Measurements from ENCODE around the gene EFNA5. TPM values are rescaled to one million over a fixed set of nuclear protein-coding genes. Genes with fewer than 3 reads are reported as not detected.

EFNA5 gene
- total RNA-seq, 1 experiment from 2014 or later, result 1.5 TPM

GRCh38 chr5:107377277-107377609 is 293.5 kb downstream of the EFNA5 start:
- TF ChIP-seq, protein P1, sequence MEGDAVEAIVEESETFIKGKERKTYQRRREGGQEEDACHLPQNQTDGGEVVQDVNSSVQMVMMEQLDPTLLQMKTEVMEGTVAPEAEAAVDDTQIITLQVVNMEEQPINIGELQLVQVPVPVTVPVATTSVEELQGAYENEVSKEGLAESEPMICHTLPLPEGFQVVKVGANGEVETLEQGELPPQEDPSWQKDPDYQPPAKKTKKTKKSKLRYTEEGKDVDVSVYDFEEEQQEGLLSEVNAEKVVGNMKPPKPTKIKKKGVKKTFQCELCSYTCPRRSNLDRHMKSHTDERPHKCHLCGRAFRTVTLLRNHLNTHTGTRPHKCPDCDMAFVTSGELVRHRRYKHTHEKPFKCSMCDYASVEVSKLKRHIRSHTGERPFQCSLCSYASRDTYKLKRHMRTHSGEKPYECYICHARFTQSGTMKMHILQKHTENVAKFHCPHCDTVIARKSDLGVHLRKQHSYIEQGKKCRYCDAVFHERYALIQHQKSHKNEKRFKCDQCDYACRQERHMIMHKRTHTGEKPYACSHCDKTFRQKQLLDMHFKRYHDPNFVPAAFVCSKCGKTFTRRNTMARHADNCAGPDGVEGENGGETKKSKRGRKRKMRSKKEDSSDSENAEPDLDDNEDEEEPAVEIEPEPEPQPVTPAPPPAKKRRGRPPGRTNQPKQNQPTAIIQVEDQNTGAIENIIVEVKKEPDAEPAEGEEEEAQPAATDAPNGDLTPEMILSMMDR (IDR thresholded peaks at IDR 0.05; ENCODE audit: insufficient read depth in 1 of 2, low read depth in 1 of 2, low read length in 1 of 2, severe bottlenecking in 1 of 2, unreplicated experiment in 1 of 2), result no peak
- Histone ChIP-seq H3K4me3 (ENCODE audit: low read depth, low read length) (no peak overlapping the region), H3K27me3 (replicated peaks; ENCODE audit: control insufficient read depth, insufficient read depth, low read length) (no peaks in the 10 kb centered on the region), H3K9me3 (no peaks in the 10 kb centered on the region), H3K36me3 (ENCODE audit: control insufficient read depth, insufficient read depth, low read length) (no peaks in the 10 kb centered on the region), H3K4me1 (peaks cover 14% of the 10 kb centered on the region)
- H3K4me1 Mint-ChIP-seq (ENCODE audit: low read depth, unreplicated experiment), result no peaks in the 10 kb centered on the region
- DNase-seq, result no peak
- ChIA-PET CTCF (no interaction called here), POLR2A (no interaction called here)
- H3K27ac Mint-ChIP-seq (ENCODE audit: unreplicated experiment), result no peak overlapping the region
- intact Hi-C loops (cut with micrococcal nuclease; ENCODE audit: unreplicated experiment), result no loop called here
- no peaks in the 10 kb centered on the region for H3K36me3 Mint-ChIP-seq (ENCODE audit: insufficient read depth, unreplicated experiment)
- no peaks in the 10 kb centered on the region for H3K27me3 Mint-ChIP-seq (ENCODE audit: insufficient read depth, unreplicated experiment)
- no TSS peak for BruUV-seq (replicated peaks)
- H3K4me3 Mint-ChIP-seq (ENCODE audit: unreplicated experiment), result no peak overlapping the region
- H3K9me3 Mint-ChIP-seq (ENCODE audit: unreplicated experiment), result no peaks in the 10 kb centered on the region

GRCh38 chr5:107376546-107377276 is 294.0 kb downstream of the EFNA5 start:
- no TSS peak for BruUV-seq (replicated peaks)
- POLR2A ChIA-PET, result no interaction called here
- H3K36me3 ChIP-seq (ENCODE audit: control insufficient read depth, insufficient read depth, low read length), result no peaks in the 10 kb centered on the region
- no peaks in the 10 kb centered on the region for H3K27me3 ChIP-seq (replicated peaks; ENCODE audit: control insufficient read depth, insufficient read depth, low read length)
- no peak overlapping the region for H3K4me3 ChIP-seq (ENCODE audit: low read depth, low read length)
- CTCF ChIA-PET, result no interaction called here
- no peaks in the 10 kb centered on the region for H3K27me3 Mint-ChIP-seq (ENCODE audit: insufficient read depth, unreplicated experiment)
- DNase-seq, result no peak
- H3K4me1 Mint-ChIP-seq (ENCODE audit: low read depth, unreplicated experiment), result no peaks in the 10 kb centered on the region
- no peaks in the 10 kb centered on the region for H3K9me3 Mint-ChIP-seq (ENCODE audit: unreplicated experiment)
- H3K4me3 Mint-ChIP-seq (ENCODE audit: unreplicated experiment), result no peak overlapping the region
- H3K36me3 Mint-ChIP-seq (ENCODE audit: insufficient read depth, unreplicated experiment), result no peaks in the 10 kb centered on the region
- no peak overlapping the region for H3K27ac Mint-ChIP-seq (ENCODE audit: unreplicated experiment)
- intact Hi-C loops (cut with micrococcal nuclease; ENCODE audit: unreplicated experiment), result no loop called here
- peaks cover 8% of the 10 kb centered on the region for H3K4me1 ChIP-seq
- H3K9me3 ChIP-seq, result no peaks in the 10 kb centered on the region
- TF ChIP-seq, protein P1 (IDR thresholded peaks at IDR 0.05; ENCODE audit: insufficient read depth in 1 of 2, low read depth in 1 of 2, low read length in 1 of 2, severe bottlenecking in 1 of 2, unreplicated experiment in 1 of 2), result no peak

DNA sequence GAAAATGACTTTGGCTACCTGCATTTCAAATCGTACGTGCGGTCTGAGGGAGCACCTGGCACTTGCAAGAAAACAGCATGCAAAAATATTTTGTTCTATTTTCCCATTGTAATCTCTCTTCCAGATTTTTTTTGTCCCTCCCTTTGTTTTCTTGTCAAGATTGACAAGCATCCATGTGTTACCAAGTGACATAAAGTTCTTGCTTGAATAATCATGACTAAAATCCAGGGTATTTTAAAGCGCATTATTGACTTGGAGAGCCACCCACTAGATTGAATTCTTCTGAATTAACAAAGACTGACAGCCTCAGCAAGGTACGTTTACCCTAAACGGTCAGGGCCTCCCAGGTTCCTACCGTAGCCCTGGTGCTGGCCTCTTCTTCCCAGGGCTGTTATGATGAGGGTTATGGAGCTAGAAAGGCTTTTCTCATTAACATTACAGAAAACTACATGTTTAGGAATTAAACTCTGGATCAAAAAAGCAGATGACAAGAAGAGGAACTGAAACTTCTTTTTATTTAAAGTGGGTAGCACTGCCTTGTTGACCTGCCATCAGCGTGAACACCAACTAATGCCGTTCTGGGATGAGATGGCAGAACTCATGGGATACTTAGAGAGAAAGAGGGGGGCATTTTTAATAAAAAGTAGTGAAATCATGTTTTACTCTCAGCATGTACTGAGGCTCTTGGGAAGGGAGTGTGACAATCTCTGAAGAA is 297.0 kb downstream of the EFNA5 start:
- ChIA-PET POLR2A (no interaction called here), CTCF (no interaction called here)
- H3K27ac Mint-ChIP-seq (ENCODE audit: unreplicated experiment), result no peak overlapping the region
- H3K4me1 ChIP-seq, result no peaks in the 10 kb centered on the region
- no peaks in the 10 kb centered on the region for H3K9me3 ChIP-seq
- TF ChIP-seq, protein P1 (IDR thresholded peaks at IDR 0.05; ENCODE audit: insufficient read depth in 1 of 2, low read depth in 1 of 2, low read length in 1 of 2, severe bottlenecking in 1 of 2, unreplicated experiment in 1 of 2), result no peak
- H3K36me3 ChIP-seq (ENCODE audit: control insufficient read depth, insufficient read depth, low read length), result no peaks in the 10 kb centered on the region
- no peak overlapping the region for H3K4me3 ChIP-seq (ENCODE audit: low read depth, low read length)
- no peaks in the 10 kb centered on the region for H3K4me1 Mint-ChIP-seq (ENCODE audit: low read depth, unreplicated experiment)
- no peaks in the 10 kb centered on the region for H3K36me3 Mint-ChIP-seq (ENCODE audit: insufficient read depth, unreplicated experiment)
- intact Hi-C loops (cut with micrococcal nuclease; ENCODE audit: unreplicated experiment), result no loop called here
- H3K27me3 Mint-ChIP-seq (ENCODE audit: insufficient read depth, unreplicated experiment), result no peaks in the 10 kb centered on the region
- no peak overlapping the region for H3K4me3 Mint-ChIP-seq (ENCODE audit: unreplicated experiment)
- H3K9me3 Mint-ChIP-seq (ENCODE audit: unreplicated experiment), result no peaks in the 10 kb centered on the region
- no TSS peak for BruUV-seq (replicated peaks)
- no peak for DNase-seq
- no peaks in the 10 kb centered on the region for H3K27me3 ChIP-seq (replicated peaks; ENCODE audit: control insufficient read depth, insufficient read depth, low read length)
